GM23338 (cell line): ENCODE measurements around the gene TMC3. TPM values are rescaled to one million over a fixed set of nuclear protein-coding genes. Genes with fewer than 3 reads are reported as not detected.

Experiments used
- ATAC-seq: fragments of 200-7000 bp; cut with Tn5 transposase; 3 replicates; pipeline ENCODE4 v1.9.1; 2020
- DNase-seq: peaks from one replicate; pipeline ENCODE4 v3.0.0-alpha.2; 2015; ENCODE audit warnings: low spot score
- H2AFZ ChIP-seq: fragments of 200-600 bp; sonication (generic); 2 replicates; pipeline ENCODE4 v1.8.0; 2016; ENCODE audit warnings: antibody characterized with exemption, mild to moderate bottlenecking, moderate library complexity
- H3F3A ChIP-seq: fragments of 200-600 bp; sonication (generic); replicated peaks from 2 replicates; pipeline ENCODE4 v1.8.0; 2017; ENCODE audit warnings: antibody characterized with exemption, mixed run types, low read depth
- H3K27ac ChIP-seq: fragments of 200-600 bp; sonication (generic); 2 replicates; pipeline ENCODE4 v1.6.1; 2016; ENCODE audit warnings: low read depth
- H3K27me3 ChIP-seq: fragments of 200-600 bp; sonication (generic); 2 replicates; pipeline ENCODE4 v1.8.0; 2016; ENCODE audit warnings: mild to moderate bottlenecking, mixed run types, moderate library complexity; ENCODE audit not compliant: insufficient read depth
- H3K36me3 ChIP-seq: fragments of 200-600 bp; sonication (generic); 2 replicates; pipeline ENCODE4 v1.8.0; 2016; ENCODE audit warnings: mild to moderate bottlenecking; ENCODE audit not compliant: insufficient read depth
- H3K4me1 ChIP-seq: fragments of 200-600 bp; sonication (generic); 2 replicates; pipeline ENCODE4 v1.8.0; 2016; ENCODE audit warnings: mild to moderate bottlenecking, moderate library complexity; ENCODE audit not compliant: insufficient read depth
- H3K4me2 ChIP-seq: fragments of 200-600 bp; sonication (generic); 2 replicates; pipeline ENCODE4 v1.7.1; 2017; ENCODE audit warnings: mixed run types
- H3K4me3 ChIP-seq: fragments of 200-600 bp; sonication (generic); 2 replicates; pipeline ENCODE4 v1.6.1; 2016; ENCODE audit warnings: mixed run types
- H3K79me2 ChIP-seq: fragments of 200-600 bp; sonication (generic); replicated peaks from 2 replicates; pipeline ENCODE4 v1.8.0; 2017; ENCODE audit warnings: mild to moderate bottlenecking; ENCODE audit not compliant: insufficient read depth
- H3K9me2 ChIP-seq: fragments of 200-600 bp; sonication (generic); 2 replicates; pipeline ENCODE4 v1.8.0; 2017; ENCODE audit not compliant: insufficient read depth
- H4K20me1 ChIP-seq: fragments of 200-600 bp; sonication (generic); replicated peaks from 2 replicates; pipeline ENCODE4 v1.8.0; 2017; ENCODE audit warnings: mild to moderate bottlenecking; ENCODE audit not compliant: insufficient read depth
- H3K27ac Mint-ChIP-seq: 2 replicates; pipeline ENCODE4 v1.8.0; 2020; ENCODE audit warnings: inconsistent platforms, mild to moderate bottlenecking, moderate library complexity, mixed read lengths
- H3K27me3 Mint-ChIP-seq: 3 replicates; pipeline ENCODE4 v1.8.0; 2022; ENCODE audit warnings: low read depth, mild to moderate bottlenecking, moderate library complexity, mixed read lengths, inconsistent platforms; ENCODE audit not compliant: insufficient read depth, poor library complexity
- H3K36me3 Mint-ChIP-seq: 3 replicates; pipeline ENCODE4 v1.8.0; 2021; ENCODE audit warnings: low read depth, mild to moderate bottlenecking, inconsistent platforms, moderate library complexity, mixed read lengths
- H3K4me1 Mint-ChIP-seq: 3 replicates; pipeline ENCODE4 v1.8.0; 2020; ENCODE audit warnings: mild to moderate bottlenecking, inconsistent platforms, mixed read lengths
- H3K4me3 Mint-ChIP-seq: 3 replicates; pipeline ENCODE4 v1.8.0; 2021; ENCODE audit warnings: moderate library complexity, mild to moderate bottlenecking, inconsistent platforms, mixed read lengths
- H3K9me3 Mint-ChIP-seq: 3 replicates; pipeline ENCODE4 v1.8.0; 2020; ENCODE audit warnings: moderate library complexity, mild to moderate bottlenecking, inconsistent platforms, mixed read lengths
- CREB1 ChIP-seq: fragments of 250-450 bp; sonication (Bioruptor Pico); IDR thresholded peaks from 2 replicates; pipeline ENCODE4 v1.5.0; 2020; ENCODE audit warnings: low read depth, mild to moderate bottlenecking, moderate library complexity
- EZH2 ChIP-seq: fragments of 200-600 bp; sonication (generic); IDR thresholded peaks from one replicate; pipeline ENCODE4 v1.8.0; 2017; ENCODE audit warnings: antibody characterized with exemption, mild to moderate bottlenecking, low read depth; ENCODE audit not compliant: unreplicated experiment
- EZH2phosphoT487 ChIP-seq: fragments of 200-600 bp; sonication (generic); IDR thresholded peaks from one replicate; pipeline ENCODE4 v1.8.1; 2018; ENCODE audit warnings: antibody characterized with exemption; ENCODE audit not compliant: unreplicated experiment
- JUNB ChIP-seq: IDR thresholded peaks from one replicate; pipeline ENCODE4 v1.6.1; 2016; ENCODE audit warnings: antibody characterized with exemption; ENCODE audit not compliant: unreplicated experiment
- NANOG ChIP-seq: IDR thresholded peaks from 2 replicates; pipeline ENCODE4 v1.6.1; 2016; ENCODE audit warnings: antibody characterized with exemption, borderline replicate concordance
- POLR2AphosphoS5 ChIP-seq: IDR thresholded peaks from 2 replicates; pipeline ENCODE4 v1.6.1; 2016; ENCODE audit warnings: antibody characterized with exemption, low read depth
- REST ChIP-seq: IDR thresholded peaks from one replicate; pipeline ENCODE4 v1.6.1; 2018; ENCODE audit warnings: antibody characterized with exemption; ENCODE audit not compliant: unreplicated experiment
- STAT1 ChIP-seq: IDR thresholded peaks from one replicate; pipeline ENCODE4 v1.6.1; 2016; ENCODE audit warnings: antibody characterized with exemption; ENCODE audit not compliant: unreplicated experiment
- ZNF114 ChIP-seq: fragments of 250-450 bp; sonication (Bioruptor Pico); IDR thresholded peaks from 2 replicates; pipeline ENCODE4 v1.5.0; 2020; ENCODE audit warnings: mild to moderate bottlenecking, moderate library complexity
- ZNF331 ChIP-seq: fragments of 250-450 bp; sonication (Bioruptor Pico); IDR thresholded peaks from 2 replicates; pipeline ENCODE4 v1.5.0; 2020; ENCODE audit warnings: low read depth, mild to moderate bottlenecking, moderate library complexity
- polyA plus RNA-seq: library from polyadenylated mRNA; unstranded; fragments of >200 nt; fragmentation: Nextera tagmentation; extraction: Ambion mirVana; gene quantifications from 2 replicates; pipeline ENCODE4 v1.2.1, GENCODE V29; 2016
- total RNA-seq: library from RNA; depleted of rRNA; stranded (reverse); fragments of >200 nt; shearing (Covaris generic); gene quantifications from 2 replicates; pipeline ENCODE4 v1.2.3, GENCODE V29; 2014
- TF ChIP-seq, protein P1 (sequence below): IDR thresholded peaks from 2 replicates; pipeline ENCODE4 v1.6.1; 2016; ENCODE audit warnings: antibody characterized with exemption
- TF ChIP-seq, protein P2 (sequence below), 2 experiments: fragments of 200-600 bp in 1 of 2; sonication (generic) in 1 of 2; conservative IDR thresholded peaks; 2 replicates each; pipeline versions ENCODE4 v1.5.1 to v1.6.1; 2016 to 2017; ENCODE audit warnings: antibody characterized with exemption in 2 of 2, low read depth in 2 of 2, mild to moderate bottlenecking in 2 of 2, moderate library complexity in 1 of 2
- TF ChIP-seq, protein P3 (sequence below): fragments of 250-450 bp; sonication (Bioruptor Pico); IDR thresholded peaks from 2 replicates; pipeline ENCODE4 v1.5.0; 2020; ENCODE audit warnings: mild to moderate bottlenecking, moderate library complexity

TMC3 gene
- total and polyA plus RNA-seq, 2 experiments from 2014 or later, result 0.10 TPM; not detected in 1

DNA sequence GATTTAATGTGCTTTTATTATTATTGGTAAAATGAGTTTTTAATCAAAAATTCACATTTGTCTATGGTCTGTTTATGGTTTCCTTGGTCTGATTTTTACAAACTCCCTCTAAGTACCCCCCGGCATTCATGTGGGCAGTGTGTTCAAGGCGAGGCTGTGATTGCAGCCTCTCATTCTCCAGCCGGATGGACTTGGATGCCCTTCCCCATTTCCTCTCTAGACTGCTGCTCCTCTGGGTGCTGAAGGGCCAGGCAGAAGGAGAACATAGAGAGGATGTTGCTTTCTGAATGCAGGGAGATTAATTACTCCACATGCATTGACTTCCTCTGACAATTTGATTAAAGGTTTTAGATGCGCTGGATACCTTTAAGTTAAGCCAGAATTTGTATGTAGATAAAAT lies 3.9 kb upstream of the TMC3 start:
- Mint-ChIP-seq H3K9me3 (no peaks in the 10 kb centered on the region; the same call in 2 of the 3 replicates), H3K27ac (no peak overlapping the region), H3K4me3 (no peak overlapping the region), H3K4me1 (peaks cover 17% of the 10 kb centered on the region), H3K36me3 (no peaks in the 10 kb centered on the region), H3K27me3 (peaks cover 2% of the 10 kb centered on the region)
- H3K9me2 ChIP-seq, result no peaks in the 10 kb centered on the region
- H3K4me3 ChIP-seq, result no peak overlapping the region
- H3K27me3 ChIP-seq, result no peaks in the 10 kb centered on the region
- H3K36me3 ChIP-seq, result no peaks in the 10 kb centered on the region
- DNase-seq, result no peak
- no peak overlapping the region for H3K4me2 ChIP-seq
- H3F3A ChIP-seq, result no peaks in the 10 kb centered on the region
- H3K79me2 ChIP-seq, result no peaks in the 10 kb centered on the region
- no peak overlapping the region for H3K27ac ChIP-seq
- TF ChIP-seq EZH2phosphoT487 (no peak), JUNB (no peak), REST (no peak), EZH2 (no peak), POLR2AphosphoS5 (no peak), STAT1 (no peak), CREB1 (CRISPR knock-in tag) (no peak), ZNF114 (no peak), NANOG (no peak), ZNF331 (CRISPR knock-in tag) (no peak)
- TF ChIP-seq, protein P1, sequence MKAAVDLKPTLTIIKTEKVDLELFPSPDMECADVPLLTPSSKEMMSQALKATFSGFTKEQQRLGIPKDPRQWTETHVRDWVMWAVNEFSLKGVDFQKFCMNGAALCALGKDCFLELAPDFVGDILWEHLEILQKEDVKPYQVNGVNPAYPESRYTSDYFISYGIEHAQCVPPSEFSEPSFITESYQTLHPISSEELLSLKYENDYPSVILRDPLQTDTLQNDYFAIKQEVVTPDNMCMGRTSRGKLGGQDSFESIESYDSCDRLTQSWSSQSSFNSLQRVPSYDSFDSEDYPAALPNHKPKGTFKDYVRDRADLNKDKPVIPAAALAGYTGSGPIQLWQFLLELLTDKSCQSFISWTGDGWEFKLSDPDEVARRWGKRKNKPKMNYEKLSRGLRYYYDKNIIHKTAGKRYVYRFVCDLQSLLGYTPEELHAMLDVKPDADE, result no peak
- TF ChIP-seq, protein P2, sequence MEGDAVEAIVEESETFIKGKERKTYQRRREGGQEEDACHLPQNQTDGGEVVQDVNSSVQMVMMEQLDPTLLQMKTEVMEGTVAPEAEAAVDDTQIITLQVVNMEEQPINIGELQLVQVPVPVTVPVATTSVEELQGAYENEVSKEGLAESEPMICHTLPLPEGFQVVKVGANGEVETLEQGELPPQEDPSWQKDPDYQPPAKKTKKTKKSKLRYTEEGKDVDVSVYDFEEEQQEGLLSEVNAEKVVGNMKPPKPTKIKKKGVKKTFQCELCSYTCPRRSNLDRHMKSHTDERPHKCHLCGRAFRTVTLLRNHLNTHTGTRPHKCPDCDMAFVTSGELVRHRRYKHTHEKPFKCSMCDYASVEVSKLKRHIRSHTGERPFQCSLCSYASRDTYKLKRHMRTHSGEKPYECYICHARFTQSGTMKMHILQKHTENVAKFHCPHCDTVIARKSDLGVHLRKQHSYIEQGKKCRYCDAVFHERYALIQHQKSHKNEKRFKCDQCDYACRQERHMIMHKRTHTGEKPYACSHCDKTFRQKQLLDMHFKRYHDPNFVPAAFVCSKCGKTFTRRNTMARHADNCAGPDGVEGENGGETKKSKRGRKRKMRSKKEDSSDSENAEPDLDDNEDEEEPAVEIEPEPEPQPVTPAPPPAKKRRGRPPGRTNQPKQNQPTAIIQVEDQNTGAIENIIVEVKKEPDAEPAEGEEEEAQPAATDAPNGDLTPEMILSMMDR (conservative IDR thresholded peaks at IDR 0.05; ENCODE audit: low read depth in 2 of 2), result no peak
- TF ChIP-seq, protein P3, sequence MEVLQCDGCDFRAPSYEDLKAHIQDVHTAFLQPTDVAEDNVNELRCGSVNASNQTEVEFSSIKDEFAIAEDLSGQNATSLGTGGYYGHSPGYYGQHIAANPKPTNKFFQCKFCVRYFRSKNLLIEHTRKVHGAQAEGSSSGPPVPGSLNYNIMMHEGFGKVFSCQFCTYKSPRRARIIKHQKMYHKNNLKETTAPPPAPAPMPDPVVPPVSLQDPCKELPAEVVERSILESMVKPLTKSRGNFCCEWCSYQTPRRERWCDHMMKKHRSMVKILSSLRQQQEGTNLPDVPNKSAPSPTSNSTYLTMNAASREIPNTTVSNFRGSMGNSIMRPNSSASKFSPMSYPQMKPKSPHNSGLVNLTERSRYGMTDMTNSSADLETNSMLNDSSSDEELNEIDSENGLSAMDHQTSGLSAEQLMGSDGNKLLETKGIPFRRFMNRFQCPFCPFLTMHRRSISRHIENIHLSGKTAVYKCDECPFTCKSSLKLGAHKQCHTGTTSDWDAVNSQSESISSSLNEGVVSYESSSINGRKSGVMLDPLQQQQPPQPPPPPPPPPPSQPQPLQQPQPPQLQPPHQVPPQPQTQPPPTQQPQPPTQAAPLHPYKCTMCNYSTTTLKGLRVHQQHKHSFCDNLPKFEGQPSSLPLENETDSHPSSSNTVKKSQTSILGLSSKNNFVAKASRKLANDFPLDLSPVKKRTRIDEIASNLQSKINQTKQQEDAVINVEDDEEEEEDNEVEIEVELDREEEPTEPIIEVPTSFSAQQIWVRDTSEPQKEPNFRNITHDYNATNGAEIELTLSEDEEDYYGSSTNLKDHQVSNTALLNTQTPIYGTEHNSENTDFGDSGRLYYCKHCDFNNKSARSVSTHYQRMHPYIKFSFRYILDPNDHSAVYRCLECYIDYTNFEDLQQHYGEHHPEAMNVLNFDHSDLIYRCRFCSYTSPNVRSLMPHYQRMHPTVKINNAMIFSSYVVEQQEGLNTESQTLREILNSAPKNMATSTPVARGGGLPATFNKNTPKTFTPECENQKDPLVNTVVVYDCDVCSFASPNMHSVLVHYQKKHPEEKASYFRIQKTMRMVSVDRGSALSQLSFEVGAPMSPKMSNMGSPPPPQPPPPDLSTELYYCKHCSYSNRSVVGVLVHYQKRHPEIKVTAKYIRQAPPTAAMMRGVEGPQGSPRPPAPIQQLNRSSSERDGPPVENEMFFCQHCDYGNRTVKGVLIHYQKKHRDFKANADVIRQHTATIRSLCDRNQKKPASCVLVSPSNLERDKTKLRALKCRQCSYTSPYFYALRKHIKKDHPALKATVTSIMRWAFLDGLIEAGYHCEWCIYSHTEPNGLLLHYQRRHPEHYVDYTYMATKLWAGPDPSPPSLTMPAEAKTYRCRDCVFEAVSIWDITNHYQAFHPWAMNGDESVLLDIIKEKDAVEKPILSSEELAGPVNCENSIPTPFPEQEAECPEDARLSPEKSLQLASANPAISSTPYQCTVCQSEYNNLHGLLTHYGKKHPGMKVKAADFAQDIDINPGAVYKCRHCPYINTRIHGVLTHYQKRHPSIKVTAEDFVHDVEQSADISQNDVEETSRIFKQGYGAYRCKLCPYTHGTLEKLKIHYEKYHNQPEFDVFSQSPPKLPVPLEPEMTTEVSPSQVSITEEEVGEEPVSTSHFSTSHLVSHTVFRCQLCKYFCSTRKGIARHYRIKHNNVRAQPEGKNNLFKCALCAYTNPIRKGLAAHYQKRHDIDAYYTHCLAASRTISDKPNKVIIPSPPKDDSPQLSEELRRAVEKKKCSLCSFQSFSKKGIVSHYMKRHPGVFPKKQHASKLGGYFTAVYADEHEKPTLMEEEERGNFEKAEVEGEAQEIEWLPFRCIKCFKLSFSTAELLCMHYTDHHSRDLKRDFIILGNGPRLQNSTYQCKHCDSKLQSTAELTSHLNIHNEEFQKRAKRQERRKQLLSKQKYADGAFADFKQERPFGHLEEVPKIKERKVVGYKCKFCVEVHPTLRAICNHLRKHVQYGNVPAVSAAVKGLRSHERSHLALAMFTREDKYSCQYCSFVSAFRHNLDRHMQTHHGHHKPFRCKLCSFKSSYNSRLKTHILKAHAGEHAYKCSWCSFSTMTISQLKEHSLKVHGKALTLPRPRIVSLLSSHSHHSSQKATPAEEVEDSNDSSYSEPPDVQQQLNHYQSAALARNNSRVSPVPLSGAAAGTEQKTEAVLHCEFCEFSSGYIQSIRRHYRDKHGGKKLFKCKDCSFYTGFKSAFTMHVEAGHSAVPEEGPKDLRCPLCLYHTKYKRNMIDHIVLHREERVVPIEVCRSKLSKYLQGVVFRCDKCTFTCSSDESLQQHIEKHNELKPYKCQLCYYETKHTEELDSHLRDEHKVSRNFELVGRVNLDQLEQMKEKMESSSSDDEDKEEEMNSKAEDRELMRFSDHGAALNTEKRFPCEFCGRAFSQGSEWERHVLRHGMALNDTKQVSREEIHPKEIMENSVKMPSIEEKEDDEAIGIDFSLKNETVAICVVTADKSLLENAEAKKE (CRISPR knock-in tag), result no peak
- H3K4me1 ChIP-seq, result peaks cover 6% of the 10 kb centered on the region
- ATAC-seq, result no peak
- H4K20me1 ChIP-seq, result no peaks in the 10 kb centered on the region
- H2AFZ ChIP-seq, result no peak overlapping the region
